Esophagus squamous epithelium (tissue), 4 donors: ENCODE results near the gene SGCD.

Source experiments
- POLR2A ChIP-seq, 4 donors: fragments of 450-650 bp; IDR thresholded peaks; one replicate each; pipeline ENCODE4 v1.6.1; 2017; ENCODE audit warnings: antibody characterized with exemption in 4 of 4, mild to moderate bottlenecking in 4 of 4, moderate library complexity in 3 of 4
- TF ChIP-seq, protein P1 (sequence below), 6 experiments: fragments of 450-650 bp in 4 of 6; fragments of 200-600 bp in 2 of 6; sonication (generic) in 2 of 6; IDR thresholded peaks; one replicate each; pipeline ENCODE4 v1.5.1; 2016 to 2019; ENCODE audit warnings: antibody characterized with exemption in 6 of 6, mild to moderate bottlenecking in 4 of 6, moderate library complexity in 4 of 6

DNA sequence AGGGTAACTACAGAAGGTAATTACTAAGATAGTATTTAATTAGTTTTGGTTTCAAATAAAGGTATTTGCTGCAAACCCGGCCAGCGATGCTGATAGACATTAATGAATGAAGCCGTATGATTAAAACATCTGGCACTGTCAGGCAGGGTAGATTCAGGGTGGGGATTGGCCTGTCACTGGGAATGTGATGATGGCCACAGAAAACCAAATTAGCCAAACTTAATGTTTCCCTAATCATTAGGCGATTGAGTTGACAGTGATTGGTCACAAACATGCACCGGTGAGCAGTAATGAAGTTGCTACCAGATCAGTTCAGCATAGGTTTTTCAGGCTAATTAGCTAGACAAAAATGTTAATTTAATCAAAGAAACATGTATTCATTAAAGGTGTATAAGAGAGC lies 107.5 kb downstream of the SGCD start:
- TF ChIP-seq POLR2A (IDR thresholded peaks at IDR 0.05): no peak
- TF ChIP-seq, protein P1, sequence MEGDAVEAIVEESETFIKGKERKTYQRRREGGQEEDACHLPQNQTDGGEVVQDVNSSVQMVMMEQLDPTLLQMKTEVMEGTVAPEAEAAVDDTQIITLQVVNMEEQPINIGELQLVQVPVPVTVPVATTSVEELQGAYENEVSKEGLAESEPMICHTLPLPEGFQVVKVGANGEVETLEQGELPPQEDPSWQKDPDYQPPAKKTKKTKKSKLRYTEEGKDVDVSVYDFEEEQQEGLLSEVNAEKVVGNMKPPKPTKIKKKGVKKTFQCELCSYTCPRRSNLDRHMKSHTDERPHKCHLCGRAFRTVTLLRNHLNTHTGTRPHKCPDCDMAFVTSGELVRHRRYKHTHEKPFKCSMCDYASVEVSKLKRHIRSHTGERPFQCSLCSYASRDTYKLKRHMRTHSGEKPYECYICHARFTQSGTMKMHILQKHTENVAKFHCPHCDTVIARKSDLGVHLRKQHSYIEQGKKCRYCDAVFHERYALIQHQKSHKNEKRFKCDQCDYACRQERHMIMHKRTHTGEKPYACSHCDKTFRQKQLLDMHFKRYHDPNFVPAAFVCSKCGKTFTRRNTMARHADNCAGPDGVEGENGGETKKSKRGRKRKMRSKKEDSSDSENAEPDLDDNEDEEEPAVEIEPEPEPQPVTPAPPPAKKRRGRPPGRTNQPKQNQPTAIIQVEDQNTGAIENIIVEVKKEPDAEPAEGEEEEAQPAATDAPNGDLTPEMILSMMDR (IDR thresholded peaks at IDR 0.05): no peak
